B cell (primary cell): ENCODE results near the gene CDH18. TPM values are rescaled to one million over a fixed set of nuclear protein-coding genes. Genes with fewer than 3 reads are reported as not detected.

ENCODE experiments used
- ATAC-seq: fragments of 200-7000 bp; cut with Tn5 transposase; one replicate; pipeline ENCODE4 v1.10.0; 2021; ENCODE audit warnings: low read depth, mild to moderate bottlenecking, moderate number of reproducible peaks, moderate library complexity
- CTCF ChIA-PET: fragments of 350-600 bp; sonication (Branson Sonifier 250); formaldehyde crosslinking; loops from one replicate; lab custom pipeline; 2021; ENCODE audit warnings: antibody characterized with exemption, inconsistent platforms; lab: Charles Lee
- POLR2A ChIA-PET: fragments of 350-600 bp; sonication (Branson Sonifier 250); formaldehyde crosslinking; loops from one replicate; lab custom pipeline; 2021; ENCODE audit warnings: antibody characterized with exemption; lab: Charles Lee
- DNase-seq: peaks from one replicate; pipeline ENCODE4 v3.0.0; 2013
- H2AFZ ChIP-seq: 2 replicates; pipeline ENCODE4 v1.6.1; 2012; ENCODE audit warnings: mild to moderate bottlenecking, low read depth, low read length; ENCODE audit not compliant: insufficient read depth, poor library complexity, severe bottlenecking
- H3K27ac ChIP-seq, 2 donors: 1 replicate in 1 of 2; 2 replicates in 1 of 2; pipeline ENCODE4 v1.5.1; 2012 to 2013; ENCODE audit warnings: low read length in 2 of 2, mild to moderate bottlenecking in 2 of 2, moderate library complexity in 1 of 2
- H3K27me3 ChIP-seq, 4 experiments: fragments of 200-600 bp in 1 of 4; sonication (generic) in 1 of 4; replicated peaks in 1 of 4; 1 replicate in 2 of 4; 2 replicates in 2 of 4; pipeline versions ENCODE4 v1.6.1 to v1.7.0; 2013 to 2016; ENCODE audit warnings: low read length in 3 of 4, mild to moderate bottlenecking in 2 of 4, mixed read lengths in 1 of 4, moderate library complexity in 1 of 4; ENCODE audit not compliant: insufficient read depth in 4 of 4, control insufficient read depth in 3 of 4; ENCODE audit errors: control extremely low read depth in 1 of 4
- H3K36me3 ChIP-seq, 2 experiments: replicated peaks in 1 of 2; 1 replicate in 1 of 2; 2 replicates in 1 of 2; pipeline versions ENCODE4 v1.6.1 to v1.7.1; 2013; ENCODE audit warnings: low read length in 1 of 2; ENCODE audit not compliant: insufficient read depth in 2 of 2, control insufficient read depth in 1 of 2; ENCODE audit errors: control extremely low read depth in 1 of 2, extremely low read depth in 1 of 2
- H3K4me1 ChIP-seq, 2 donors: fragments of 200-600 bp in 1 of 2; sonication (generic) in 1 of 2; 1 replicate in 1 of 2; 2 replicates in 1 of 2; pipeline versions ENCODE4 v1.5.1 to v1.6.1; 2013 to 2017; ENCODE audit warnings: low read length in 2 of 2; ENCODE audit not compliant: control insufficient read depth in 2 of 2, insufficient read depth in 2 of 2
- H3K4me2 ChIP-seq: replicated peaks from 2 replicates; pipeline ENCODE3; 2012; ENCODE audit warnings: mild to moderate bottlenecking, low read depth, low read length; ENCODE audit not compliant: poor library complexity, severe bottlenecking
- H3K4me3 ChIP-seq, 5 experiments: fragments of 200-600 bp in 1 of 5; sonication (generic) in 1 of 5; 1 replicate in 3 of 5; 2 replicates in 2 of 5; pipeline versions ENCODE4 v1.5.1 to v1.7.0; 2011 to 2016; ENCODE audit warnings: low read length in 4 of 5, mild to moderate bottlenecking in 4 of 5, low read depth in 2 of 5, control low read depth in 1 of 5, moderate library complexity in 1 of 5; ENCODE audit not compliant: insufficient read depth in 1 of 5; ENCODE audit errors: control extremely low read depth in 1 of 5, extremely low read depth in 1 of 5
- H3K79me2 ChIP-seq: fragments of 200-600 bp; sonication (generic); one replicate; pipeline ENCODE4 v1.6.0; 2016; ENCODE audit warnings: low read length; ENCODE audit not compliant: control insufficient read depth, insufficient read depth
- H3K9ac ChIP-seq: fragments of 200-600 bp; sonication (generic); 2 replicates; pipeline ENCODE4 v1.6.1; 2017; ENCODE audit warnings: mild to moderate bottlenecking, low read length, moderate library complexity
- H3K9me3 ChIP-seq, 3 donors: one replicate each; pipeline versions ENCODE4 v1.6.1 to v1.7.1; 2013; ENCODE audit warnings: low read length in 2 of 3; ENCODE audit not compliant: control insufficient read depth in 2 of 3, insufficient read depth in 1 of 3; ENCODE audit errors: control extremely low read depth in 1 of 3
- H4K20me1 ChIP-seq: 2 replicates; pipeline ENCODE4 v1.6.0; 2012; ENCODE audit warnings: mild to moderate bottlenecking, low read length; ENCODE audit not compliant: insufficient read depth, control insufficient read depth, poor library complexity, severe bottlenecking
- H3K27ac Mint-ChIP-seq: one replicate; pipeline ENCODE4 v1.8.0; 2021; ENCODE audit warnings: mixed read lengths
- H3K27me3 Mint-ChIP-seq: one replicate; pipeline ENCODE4 v1.8.0; 2021; ENCODE audit warnings: mixed read lengths
- H3K4me1 Mint-ChIP-seq: one replicate; pipeline ENCODE4 v1.8.0; 2021; ENCODE audit warnings: mixed read lengths
- H3K4me3 Mint-ChIP-seq: one replicate; pipeline ENCODE4 v1.8.0; 2021; ENCODE audit warnings: mixed read lengths
- H3K9me3 Mint-ChIP-seq: one replicate; pipeline ENCODE4 v1.8.0; 2022; ENCODE audit warnings: mixed read lengths; ENCODE audit not compliant: insufficient read depth
- EZH2 ChIP-seq: IDR thresholded peaks from 2 replicates; pipeline ENCODE4 v1.6.1; 2012; ENCODE audit warnings: borderline replicate concordance, low read depth, mild to moderate bottlenecking, moderate library complexity, low read length; ENCODE audit not compliant: insufficient read depth, poor library complexity, severe bottlenecking
- WGBS: methylation state at CpG from one replicate; pipeline ENCODE4 v1.1.5; 2013; ENCODE audit warnings: missing lambda C conversion rate; ENCODE audit not compliant: insufficient coverage; 5-methylcytosine and 5-hydroxymethylcytosine counted together
- intact Hi-C: fragments of 100-400 bp; cut with micrococcal nuclease; formaldehyde crosslinking; loops from one replicate; pipeline ENCODE4 v1.10.0; 2022
- polyA plus RNA-seq: library from polyadenylated mRNA; depleted of rRNA; stranded (reverse); fragments of >200 nt; gene quantifications from 2 replicates; pipeline ENCODE4 v1.2.3, GENCODE V29; 2012
- total RNA-seq, 2 donors: library from RNA; stranded (reverse); fragments of 120-200 nt in 1 of 2; gene quantifications; 1 replicate in 1 of 2; 2 replicates in 1 of 2; pipeline versions ENCODE4 v1.2.3 to v1.2.4, GENCODE V29; 2013 to 2022
- TF ChIP-seq, protein P1 (sequence below): fragments of 200-600 bp; IDR thresholded peaks from one replicate; pipeline ENCODE4 v1.8.0; 2022; ENCODE audit warnings: antibody characterized with exemption, mild to moderate bottlenecking

CDH18 gene
- total and polyA plus RNA-seq, 2 donors (not counting 1 experiment from before 2014, with no cell fraction given), result not detected

DNA sequence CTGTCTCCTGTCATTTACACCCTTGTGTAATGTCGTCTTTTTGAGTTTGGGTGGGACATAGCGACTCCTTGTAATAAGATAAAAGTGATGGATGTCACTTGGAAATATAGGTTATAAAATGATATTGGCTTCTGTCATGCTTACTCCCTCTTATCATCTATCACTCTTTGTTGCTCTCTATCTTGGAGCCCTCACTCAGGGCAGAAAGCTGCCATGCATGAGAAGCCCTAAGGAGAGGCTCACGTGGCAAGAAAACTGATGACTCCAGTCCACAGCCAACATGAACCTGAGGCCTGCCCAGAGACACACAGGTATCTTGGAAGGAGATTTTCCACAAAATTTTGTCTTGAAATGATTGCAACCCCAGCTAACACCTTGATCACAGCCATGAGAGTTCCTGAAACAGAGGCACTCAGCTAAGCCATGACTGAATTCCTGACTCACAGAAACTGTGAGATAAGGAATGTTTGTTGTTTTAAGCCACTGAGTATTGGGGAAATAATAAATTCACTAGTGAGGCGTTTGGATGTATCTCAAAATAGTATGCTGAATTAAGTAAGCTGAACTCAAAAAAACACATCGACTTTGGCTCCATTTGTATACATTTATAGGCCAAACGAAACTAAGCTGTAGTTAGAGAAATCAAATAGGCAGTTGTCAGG lies 216.7 kb downstream of the CDH18 start:
- no peaks in the 10 kb centered on the region for H3K27me3 Mint-ChIP-seq
- DNase-seq (no peak), ATAC-seq (no peak)
- Histone ChIP-seq H3K4me3 (no peak overlapping the region), H2AFZ (no peak overlapping the region), H3K4me2 (no peak overlapping the region), H3K79me2 (no peaks in the 10 kb centered on the region), H3K27ac (no peak overlapping the region), H3K9me3 (no peaks in the 10 kb centered on the region), H4K20me1 (no peaks in the 10 kb centered on the region), H3K27me3 (no peaks in the 10 kb centered on the region), H3K4me1 (no peaks in the 10 kb centered on the region), H3K36me3 (no peaks in the 10 kb centered on the region), H3K9ac (no peak overlapping the region)
- intact Hi-C loops, result no loop called here
- CTCF ChIA-PET, result no interaction called here
- WGBS, result 20% methylated on average over 1 of the region's 6 CpGs
- POLR2A ChIA-PET, result no interaction called here
- H3K9me3 Mint-ChIP-seq, result no peaks in the 10 kb centered on the region
- H3K4me1 Mint-ChIP-seq, result no peaks in the 10 kb centered on the region
- no peak overlapping the region for H3K27ac Mint-ChIP-seq
- no peak overlapping the region for H3K4me3 Mint-ChIP-seq
- TF ChIP-seq, protein P1, sequence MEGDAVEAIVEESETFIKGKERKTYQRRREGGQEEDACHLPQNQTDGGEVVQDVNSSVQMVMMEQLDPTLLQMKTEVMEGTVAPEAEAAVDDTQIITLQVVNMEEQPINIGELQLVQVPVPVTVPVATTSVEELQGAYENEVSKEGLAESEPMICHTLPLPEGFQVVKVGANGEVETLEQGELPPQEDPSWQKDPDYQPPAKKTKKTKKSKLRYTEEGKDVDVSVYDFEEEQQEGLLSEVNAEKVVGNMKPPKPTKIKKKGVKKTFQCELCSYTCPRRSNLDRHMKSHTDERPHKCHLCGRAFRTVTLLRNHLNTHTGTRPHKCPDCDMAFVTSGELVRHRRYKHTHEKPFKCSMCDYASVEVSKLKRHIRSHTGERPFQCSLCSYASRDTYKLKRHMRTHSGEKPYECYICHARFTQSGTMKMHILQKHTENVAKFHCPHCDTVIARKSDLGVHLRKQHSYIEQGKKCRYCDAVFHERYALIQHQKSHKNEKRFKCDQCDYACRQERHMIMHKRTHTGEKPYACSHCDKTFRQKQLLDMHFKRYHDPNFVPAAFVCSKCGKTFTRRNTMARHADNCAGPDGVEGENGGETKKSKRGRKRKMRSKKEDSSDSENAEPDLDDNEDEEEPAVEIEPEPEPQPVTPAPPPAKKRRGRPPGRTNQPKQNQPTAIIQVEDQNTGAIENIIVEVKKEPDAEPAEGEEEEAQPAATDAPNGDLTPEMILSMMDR, result no peak
- TF ChIP-seq EZH2, result no peak

DNA sequence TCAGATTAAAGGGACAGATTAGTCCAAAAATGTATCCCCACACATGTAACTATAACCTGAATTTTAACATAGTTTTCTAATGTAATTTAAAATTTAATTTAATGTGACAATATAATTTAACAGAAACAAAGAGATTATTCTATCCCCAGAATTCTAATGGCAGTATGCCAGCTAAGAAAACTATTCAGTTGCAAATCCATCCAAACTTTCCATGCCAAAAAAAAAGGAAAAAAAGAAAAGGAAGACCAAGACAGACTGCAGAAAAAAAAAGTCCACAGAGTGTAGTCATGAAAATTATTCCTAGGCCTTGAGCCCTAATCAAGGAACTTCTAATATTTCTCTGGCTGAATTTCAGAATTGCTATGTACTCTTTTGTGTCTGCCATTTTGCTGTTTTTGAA lies 217.6 kb downstream of the CDH18 start:
- DNase-seq (no peak), ATAC-seq (no peak)
- H3K27ac ChIP-seq, result no peak overlapping the region
- H3K4me3 ChIP-seq, result no peak overlapping the region
- Mint-ChIP-seq H3K27me3 (no peaks in the 10 kb centered on the region), H3K9me3 (no peaks in the 10 kb centered on the region), H3K4me1 (no peaks in the 10 kb centered on the region), H3K4me3 (no peak overlapping the region), H3K27ac (no peak overlapping the region)
- H2AFZ ChIP-seq, result no peak overlapping the region
- H3K4me2 ChIP-seq, result no peak overlapping the region
- H3K27me3 ChIP-seq, result no peaks in the 10 kb centered on the region
- no peaks in the 10 kb centered on the region for H3K9me3 ChIP-seq
- no peak for TF ChIP-seq EZH2
- TF ChIP-seq, protein P1, result no peak
- H3K79me2 ChIP-seq, result no peaks in the 10 kb centered on the region
- intact Hi-C loops, result no loop called here
- ChIA-PET POLR2A (no interaction called here), CTCF (no interaction called here)
- H3K4me1 ChIP-seq, result no peaks in the 10 kb centered on the region
- no peaks in the 10 kb centered on the region for H4K20me1 ChIP-seq
- H3K36me3 ChIP-seq, result no peaks in the 10 kb centered on the region
- H3K9ac ChIP-seq, result no peak overlapping the region
